ENCODE results near the gene BATF.

DNA sequence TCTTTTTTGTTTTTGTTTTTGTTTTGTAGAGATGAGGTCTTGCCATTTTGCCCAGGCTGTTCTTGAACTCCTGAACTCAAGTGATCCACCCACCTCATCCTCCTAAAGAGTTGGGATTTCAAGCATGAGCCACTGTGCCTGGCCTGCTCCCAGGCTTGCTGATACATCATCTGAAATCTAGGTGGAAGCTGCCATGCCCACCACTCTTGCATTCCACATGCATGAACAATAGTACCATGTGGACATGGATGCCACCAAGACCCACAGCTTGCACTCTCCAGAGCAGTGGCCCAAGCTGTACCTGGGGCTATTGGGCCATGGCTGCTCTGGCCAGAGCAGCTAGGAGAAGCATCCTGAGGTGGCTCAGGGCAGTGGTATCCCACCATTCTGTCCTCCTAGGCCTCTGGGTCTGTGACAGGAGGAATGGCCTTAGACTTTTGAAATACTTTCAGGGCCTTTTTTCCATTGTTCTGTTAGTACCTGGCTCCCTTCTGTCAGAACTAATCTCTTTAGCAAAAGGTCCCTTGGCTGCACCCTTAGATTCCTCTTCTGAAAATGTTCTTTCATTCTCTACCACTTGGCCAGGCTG is 69.8 kb downstream of the BATF start:
- TF ChIP-seq, protein P1, sequence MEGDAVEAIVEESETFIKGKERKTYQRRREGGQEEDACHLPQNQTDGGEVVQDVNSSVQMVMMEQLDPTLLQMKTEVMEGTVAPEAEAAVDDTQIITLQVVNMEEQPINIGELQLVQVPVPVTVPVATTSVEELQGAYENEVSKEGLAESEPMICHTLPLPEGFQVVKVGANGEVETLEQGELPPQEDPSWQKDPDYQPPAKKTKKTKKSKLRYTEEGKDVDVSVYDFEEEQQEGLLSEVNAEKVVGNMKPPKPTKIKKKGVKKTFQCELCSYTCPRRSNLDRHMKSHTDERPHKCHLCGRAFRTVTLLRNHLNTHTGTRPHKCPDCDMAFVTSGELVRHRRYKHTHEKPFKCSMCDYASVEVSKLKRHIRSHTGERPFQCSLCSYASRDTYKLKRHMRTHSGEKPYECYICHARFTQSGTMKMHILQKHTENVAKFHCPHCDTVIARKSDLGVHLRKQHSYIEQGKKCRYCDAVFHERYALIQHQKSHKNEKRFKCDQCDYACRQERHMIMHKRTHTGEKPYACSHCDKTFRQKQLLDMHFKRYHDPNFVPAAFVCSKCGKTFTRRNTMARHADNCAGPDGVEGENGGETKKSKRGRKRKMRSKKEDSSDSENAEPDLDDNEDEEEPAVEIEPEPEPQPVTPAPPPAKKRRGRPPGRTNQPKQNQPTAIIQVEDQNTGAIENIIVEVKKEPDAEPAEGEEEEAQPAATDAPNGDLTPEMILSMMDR (conservative IDR thresholded peaks at IDR 0.05; ENCODE audit: low read length), result no peak
- TF ChIP-seq EZH2phosphoT487 (IDR thresholded peaks at IDR 0.05; ENCODE audit: borderline replicate concordance, low read depth, low read length), result no peak
